SK-N-DZ (cell line): Measurements from ENCODE around the gene SYNGR1.
"Not testable (repeated sequence)": the region's sequence is repeated elsewhere in the genome, so short reads cannot be mapped to it uniquely, and the experiment has no call there.

Experiments
- DNase-seq: peaks from one replicate; pipeline ENCODE4 v3.0.0-alpha.2; 2015; ENCODE audit warnings: low spot score

SYNGR1 gene

GRCh38 chr22:39316440-39317083, 33.2 kb upstream of the SYNGR1 start:
- peak; percentile 79 for DNase-seq

GRCh38 chr22:39317084-39317774, 32.6 kb upstream of the SYNGR1 start:
- DNase-seq: no peak

DNA sequence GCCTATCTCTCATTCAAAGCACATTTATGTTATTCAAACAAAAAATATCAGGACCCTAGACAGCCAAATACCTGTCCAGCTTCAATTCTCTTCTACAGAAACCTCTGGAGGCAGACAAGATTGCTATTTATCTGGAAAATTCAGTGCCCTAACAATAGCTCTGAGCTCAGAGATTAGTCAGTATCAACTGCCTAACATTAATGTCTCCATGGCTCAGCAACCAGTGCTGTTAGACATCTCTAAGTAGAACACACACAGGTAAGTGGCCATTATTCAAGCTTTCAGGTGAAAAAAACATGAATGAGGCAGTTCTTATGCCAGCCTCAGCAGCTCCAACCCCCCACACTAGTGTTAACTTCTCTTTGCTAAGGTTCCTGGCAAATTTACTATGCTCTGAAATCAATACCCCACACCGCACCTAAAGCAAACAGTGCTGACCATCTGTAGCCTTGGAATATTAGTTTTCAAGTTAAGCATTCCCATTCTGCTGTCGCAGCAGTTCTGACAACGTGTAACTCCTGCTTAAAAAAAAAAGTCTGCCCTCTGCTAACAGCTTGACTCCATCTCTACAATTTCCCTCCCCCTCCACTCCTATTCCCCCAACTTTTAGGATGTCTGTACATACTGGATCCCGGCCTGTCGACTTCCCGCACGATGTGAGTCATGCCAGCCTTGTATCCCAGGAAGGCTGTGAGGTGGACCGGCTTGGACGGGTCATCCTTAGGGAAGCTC, 31.9 kb upstream of the SYNGR1 start:
- no peak for DNase-seq

DNA sequence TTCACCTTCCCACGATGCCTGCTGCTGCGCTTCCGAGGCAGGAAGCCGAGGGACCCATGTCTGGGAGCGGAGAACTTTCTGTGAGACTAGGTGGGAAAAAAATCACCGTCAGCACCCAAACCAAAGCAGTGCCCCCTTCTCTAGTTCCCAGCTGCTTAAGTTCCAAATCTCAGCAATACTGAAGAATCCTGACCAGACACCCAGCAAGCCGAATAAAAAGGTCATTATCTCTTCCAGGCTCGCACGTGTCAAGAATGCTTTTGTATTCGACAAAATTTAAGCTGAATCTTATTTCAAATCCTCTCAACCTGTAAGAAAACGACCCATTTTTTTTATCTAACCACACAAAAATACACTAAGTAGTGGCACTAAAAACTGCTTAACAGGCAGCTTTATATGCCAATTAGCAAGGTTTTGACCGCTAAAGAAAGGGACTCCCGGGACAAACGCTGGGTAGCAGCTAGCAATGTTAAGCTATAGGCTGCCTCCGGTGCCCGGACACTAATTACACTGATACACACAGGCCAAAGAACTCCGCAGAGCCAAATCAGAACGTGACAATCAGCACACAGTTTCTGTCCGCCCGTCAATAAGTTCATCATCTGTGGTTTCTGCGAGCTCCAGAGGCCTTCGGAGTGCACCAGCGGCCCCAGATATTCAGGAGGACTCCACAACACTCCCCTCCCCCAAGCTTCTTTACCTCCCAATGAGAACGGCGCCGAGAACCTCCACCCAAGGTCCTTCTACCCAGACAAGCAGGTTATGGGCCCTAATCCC, 31.1 kb upstream of the SYNGR1 start:
- no peak for DNase-seq

- peak; percentile 99 for DNase-seq
Measured at GRCh38 chr22:39319284-39320022, 30.3 kb upstream of the SYNGR1 start, which contains the start of gene RPL3. Gene RPL3 (minus strand): TSS chr22:39319623. CDS start chr22:39319597, 26 bp downstream.

GRCh38 chr22:39320616-39321029, 29.2 kb upstream of the SYNGR1 start:
- peak; percentile 47 for DNase-seq

- no peak for DNase-seq
Measured at GRCh38 chr22:39325392-39325932, 24.3 kb upstream of the SYNGR1 start.

- peak; percentile 64 for DNase-seq
Measured at GRCh38 chr22:39327995-39328754, 21.6 kb upstream of the SYNGR1 start.

DNA sequence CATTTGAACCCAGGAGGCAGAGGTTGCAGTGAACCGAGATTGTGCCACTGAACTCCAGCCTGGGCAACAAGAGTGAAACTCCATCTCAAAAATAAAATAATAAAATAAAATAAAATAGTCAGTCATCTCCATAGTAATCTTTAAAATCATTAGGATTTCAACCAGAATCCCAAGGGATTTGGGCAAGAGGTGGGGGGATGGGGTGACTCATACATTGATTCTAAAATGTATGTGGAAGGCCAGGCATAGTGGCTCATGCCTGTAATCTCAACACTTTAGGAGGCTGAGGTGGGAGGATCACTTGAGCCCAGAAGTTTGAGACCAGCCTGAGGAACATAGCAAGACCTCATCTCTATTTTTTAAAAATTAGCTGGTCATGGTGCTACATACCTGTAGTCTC, 19.2 kb upstream of the SYNGR1 start:
- DNase-seq: not testable (repeated sequence)

- no peak for DNase-seq
Measured at GRCh38 chr22:39332441-39333064, 17.2 kb upstream of the SYNGR1 start.

DNA sequence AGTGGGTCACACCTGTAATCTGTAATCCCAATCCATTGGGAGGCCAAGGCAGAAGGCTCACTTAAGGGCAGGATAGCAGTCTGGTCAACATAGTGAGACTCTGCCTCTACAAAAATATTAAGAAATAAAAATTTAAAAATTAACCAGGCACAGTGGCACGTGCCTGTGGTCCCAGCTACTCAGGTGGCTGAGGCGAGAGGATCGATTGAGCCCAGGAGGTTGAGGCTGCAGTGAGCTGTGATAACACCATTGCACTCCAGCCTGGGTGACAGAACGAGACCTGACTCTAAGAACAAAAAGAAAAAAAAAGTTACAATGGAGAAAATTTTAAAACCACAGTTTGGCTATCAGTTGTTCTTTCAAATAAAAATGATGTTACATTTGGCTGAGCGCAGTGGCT, 13.4 kb upstream of the SYNGR1 start:
- no peak for DNase-seq

- DNase-seq: not testable (repeated sequence)
Measured at GRCh38 chr22:39339775-39340174, 10.0 kb upstream of the SYNGR1 start.

- DNase-seq: no peak
Measured at GRCh38 chr22:39341179-39341578, 8.6 kb upstream of the SYNGR1 start.

- peak; percentile 67 for DNase-seq
Measured at GRCh38 chr22:39343259-39344045, 6.3 kb upstream of the SYNGR1 start.

DNA sequence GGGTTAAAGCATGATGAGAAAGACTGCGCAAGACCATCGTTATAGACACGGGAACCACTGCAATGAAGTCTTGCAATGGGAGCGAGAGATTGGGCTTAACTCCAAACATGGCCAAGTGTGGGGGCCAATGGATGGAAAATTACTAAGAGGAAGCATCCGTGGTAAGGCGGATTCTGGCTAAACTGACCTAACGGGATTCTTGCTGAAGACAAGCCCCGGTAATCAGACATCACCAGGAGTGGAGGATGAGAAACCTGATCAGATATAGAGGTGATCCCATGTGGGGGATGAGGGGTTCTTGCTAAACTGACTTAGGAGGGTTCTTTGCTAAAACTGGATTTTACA, 5.8 kb upstream of the SYNGR1 start:
- no peak for DNase-seq

DNA sequence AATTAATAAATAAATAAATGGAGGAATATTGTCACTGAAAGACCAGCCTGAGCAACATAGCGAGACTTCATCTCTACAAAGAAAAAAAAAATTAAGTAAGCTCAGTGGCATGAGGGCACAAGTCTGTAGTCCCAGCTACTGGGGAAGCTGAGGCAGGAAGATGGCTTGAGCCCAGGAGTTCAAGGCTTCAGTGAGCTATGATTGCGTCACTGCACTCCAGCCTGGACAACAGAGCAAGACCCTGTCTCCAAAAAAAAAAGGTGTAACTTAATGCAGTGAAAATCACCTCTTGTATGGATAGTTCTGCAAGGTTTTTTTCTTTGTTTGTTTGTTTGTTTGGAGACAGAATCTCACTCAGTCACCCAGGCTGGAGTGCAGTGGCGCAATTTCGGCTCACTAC, 4.6 kb upstream of the SYNGR1 start:
- DNase-seq: no peak

GRCh38 chr22:39348909-39349505, 784 bp upstream of the SYNGR1 start:
- DNase-seq: peak; percentile 57

GRCh38 chr22:39349506-39349966, 255 bp upstream of the SYNGR1 start:
- DNase-seq: peak; percentile 51
